Endodermal cell (in vitro differentiated cells): ENCODE data around the gene TTC39C. TPM values are rescaled to one million over a fixed set of nuclear protein-coding genes. Genes with fewer than 3 reads are reported as not detected.

Source experiments
- DNase-seq: peaks from one replicate; pipeline ENCODE4 v3.0.0-alpha.2; 2017
- H3K27ac ChIP-seq: 2 replicates; pipeline ENCODE4 v1.5.1; 2013; ENCODE audit warnings: mild to moderate bottlenecking, low read depth, low read length, moderate library complexity
- H3K27me3 ChIP-seq: 2 replicates; pipeline ENCODE4 v1.6.1; 2013; ENCODE audit warnings: mild to moderate bottlenecking, low read length, moderate library complexity; ENCODE audit not compliant: insufficient read depth, control insufficient read depth, poor library complexity, severe bottlenecking
- H3K36me3 ChIP-seq: 2 replicates; pipeline ENCODE4 v1.7.0; 2013; ENCODE audit warnings: mild to moderate bottlenecking, low read length, moderate library complexity; ENCODE audit not compliant: control insufficient read depth, insufficient read depth
- H3K4me1 ChIP-seq: one replicate; pipeline ENCODE4 v1.7.0; 2013; ENCODE audit warnings: low read length; ENCODE audit not compliant: control insufficient read depth, insufficient read depth
- H3K4me3 ChIP-seq: 2 replicates; pipeline ENCODE4 v1.5.1; 2013; ENCODE audit warnings: mild to moderate bottlenecking, low read length, moderate library complexity
- H3K9ac ChIP-seq: 2 replicates; pipeline ENCODE4 v1.6.1; 2013; ENCODE audit warnings: mild to moderate bottlenecking, low read length, moderate library complexity; ENCODE audit not compliant: poor library complexity, severe bottlenecking; ENCODE audit errors: extremely low read depth
- H3K9me3 ChIP-seq: 2 replicates; pipeline ENCODE4 v1.6.1; 2013; ENCODE audit warnings: mild to moderate bottlenecking, low read length, moderate library complexity; ENCODE audit not compliant: control insufficient read depth
- H3K27ac Mint-ChIP-seq: 2 replicates; pipeline ENCODE4 v1.8.0; 2020; ENCODE audit warnings: mixed read lengths
- H3K27me3 Mint-ChIP-seq: 2 replicates; pipeline ENCODE4 v1.8.0; 2021; ENCODE audit warnings: mild to moderate bottlenecking, mixed read lengths; ENCODE audit not compliant: insufficient read depth
- H3K36me3 Mint-ChIP-seq: 2 replicates; pipeline ENCODE4 v1.8.0; 2020; ENCODE audit warnings: low read depth, mixed read lengths
- H3K4me1 Mint-ChIP-seq: 2 replicates; pipeline ENCODE4 v1.8.0; 2020; ENCODE audit warnings: mixed read lengths
- H3K4me3 Mint-ChIP-seq: 2 replicates; pipeline ENCODE4 v1.8.0; 2020; ENCODE audit warnings: mild to moderate bottlenecking, moderate library complexity, mixed read lengths
- H3K9me3 Mint-ChIP-seq: 2 replicates; pipeline ENCODE4 v1.8.0; 2020; ENCODE audit warnings: mild to moderate bottlenecking, mixed read lengths
- WGBS, 2 experiments: methylation state at CpG; one replicate each; pipeline versions ENCODE4 v1.1.5 to v1.1.7; 2013; ENCODE audit warnings: missing lambda C conversion rate in 2 of 2, mixed read lengths in 1 of 2; ENCODE audit not compliant: insufficient coverage in 1 of 2, insufficient read length in 1 of 2; 5-methylcytosine and 5-hydroxymethylcytosine counted together
- total RNA-seq, 2 donors: library from RNA; stranded (reverse); fragmentation: NEBNext Ultra II Directional in 1 of 2; extraction: Animal tissue kit (Norgen Biotek cat#: 25700) in 1 of 2; gene quantifications; 2 replicates in 1 of 2; 3 replicates in 1 of 2; pipeline ENCODE4 v1.2.1, GENCODE V29; 2021
- TF ChIP-seq, protein P1 (sequence below): fragments of 200-600 bp; sonication (generic); conservative IDR thresholded peaks from 2 replicates; pipeline ENCODE4 v1.5.0; 2021; ENCODE audit warnings: antibody characterized with exemption, mild to moderate bottlenecking

Gene TTC39C
- total RNA-seq, 2 donors from 2014 or later: 14.0 to 19.7 TPM

DNA sequence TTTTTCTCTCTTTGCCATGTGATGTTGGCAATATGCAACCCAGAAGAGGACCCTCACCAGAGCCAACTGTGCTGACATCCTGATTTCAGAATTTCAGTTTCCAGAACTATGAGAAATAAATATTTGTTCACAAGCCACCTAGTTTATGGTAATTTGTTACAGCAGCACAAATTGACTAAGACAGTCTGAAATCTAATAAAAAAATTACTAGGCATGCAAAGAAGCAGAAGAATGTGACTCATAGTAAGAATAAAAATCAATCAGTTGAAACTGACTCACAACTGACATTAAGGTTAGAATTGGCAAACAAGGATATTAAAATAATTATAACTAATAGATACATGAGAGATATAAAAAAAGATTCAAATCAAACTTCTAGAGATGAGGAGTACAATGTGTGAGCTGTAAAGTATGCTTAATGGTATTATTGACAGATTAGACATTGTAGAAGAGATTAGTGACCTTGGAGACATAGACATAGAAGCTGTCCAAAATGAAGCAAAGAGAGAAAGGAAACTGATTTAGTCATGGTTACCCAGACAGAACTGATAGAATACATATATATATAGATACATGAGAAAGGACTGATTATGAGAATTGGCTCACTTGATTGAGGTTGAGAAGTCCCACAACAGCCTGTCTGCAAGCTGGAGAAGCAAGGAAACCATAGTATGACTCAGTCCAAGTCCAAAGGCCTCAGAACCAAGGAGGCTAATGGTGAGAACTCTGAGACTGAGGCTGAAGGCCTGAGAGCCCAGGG, 27.8 kb upstream of the TTC39C start:
- Histone ChIP-seq H3K9me3 (no peaks in the 10 kb centered on the region), H3K36me3 (no peaks in the 10 kb centered on the region), H3K27me3 (no peaks in the 10 kb centered on the region), H3K9ac (no peak overlapping the region), H3K4me3 (no peak overlapping the region), H3K27ac (no peak overlapping the region), H3K4me1 (peaks cover 6% of the 10 kb centered on the region)
- DNase-seq: no peak
- H3K9me3 Mint-ChIP-seq: no peaks in the 10 kb centered on the region
- H3K36me3 Mint-ChIP-seq: no peaks in the 10 kb centered on the region
- TF ChIP-seq, protein P1, sequence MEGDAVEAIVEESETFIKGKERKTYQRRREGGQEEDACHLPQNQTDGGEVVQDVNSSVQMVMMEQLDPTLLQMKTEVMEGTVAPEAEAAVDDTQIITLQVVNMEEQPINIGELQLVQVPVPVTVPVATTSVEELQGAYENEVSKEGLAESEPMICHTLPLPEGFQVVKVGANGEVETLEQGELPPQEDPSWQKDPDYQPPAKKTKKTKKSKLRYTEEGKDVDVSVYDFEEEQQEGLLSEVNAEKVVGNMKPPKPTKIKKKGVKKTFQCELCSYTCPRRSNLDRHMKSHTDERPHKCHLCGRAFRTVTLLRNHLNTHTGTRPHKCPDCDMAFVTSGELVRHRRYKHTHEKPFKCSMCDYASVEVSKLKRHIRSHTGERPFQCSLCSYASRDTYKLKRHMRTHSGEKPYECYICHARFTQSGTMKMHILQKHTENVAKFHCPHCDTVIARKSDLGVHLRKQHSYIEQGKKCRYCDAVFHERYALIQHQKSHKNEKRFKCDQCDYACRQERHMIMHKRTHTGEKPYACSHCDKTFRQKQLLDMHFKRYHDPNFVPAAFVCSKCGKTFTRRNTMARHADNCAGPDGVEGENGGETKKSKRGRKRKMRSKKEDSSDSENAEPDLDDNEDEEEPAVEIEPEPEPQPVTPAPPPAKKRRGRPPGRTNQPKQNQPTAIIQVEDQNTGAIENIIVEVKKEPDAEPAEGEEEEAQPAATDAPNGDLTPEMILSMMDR: no peak
- peaks cover 13% of the 10 kb centered on the region for H3K4me1 Mint-ChIP-seq
- H3K27me3 Mint-ChIP-seq: no peaks in the 10 kb centered on the region
- no peak overlapping the region for H3K4me3 Mint-ChIP-seq
- H3K27ac Mint-ChIP-seq: no peak overlapping the region

DNA sequence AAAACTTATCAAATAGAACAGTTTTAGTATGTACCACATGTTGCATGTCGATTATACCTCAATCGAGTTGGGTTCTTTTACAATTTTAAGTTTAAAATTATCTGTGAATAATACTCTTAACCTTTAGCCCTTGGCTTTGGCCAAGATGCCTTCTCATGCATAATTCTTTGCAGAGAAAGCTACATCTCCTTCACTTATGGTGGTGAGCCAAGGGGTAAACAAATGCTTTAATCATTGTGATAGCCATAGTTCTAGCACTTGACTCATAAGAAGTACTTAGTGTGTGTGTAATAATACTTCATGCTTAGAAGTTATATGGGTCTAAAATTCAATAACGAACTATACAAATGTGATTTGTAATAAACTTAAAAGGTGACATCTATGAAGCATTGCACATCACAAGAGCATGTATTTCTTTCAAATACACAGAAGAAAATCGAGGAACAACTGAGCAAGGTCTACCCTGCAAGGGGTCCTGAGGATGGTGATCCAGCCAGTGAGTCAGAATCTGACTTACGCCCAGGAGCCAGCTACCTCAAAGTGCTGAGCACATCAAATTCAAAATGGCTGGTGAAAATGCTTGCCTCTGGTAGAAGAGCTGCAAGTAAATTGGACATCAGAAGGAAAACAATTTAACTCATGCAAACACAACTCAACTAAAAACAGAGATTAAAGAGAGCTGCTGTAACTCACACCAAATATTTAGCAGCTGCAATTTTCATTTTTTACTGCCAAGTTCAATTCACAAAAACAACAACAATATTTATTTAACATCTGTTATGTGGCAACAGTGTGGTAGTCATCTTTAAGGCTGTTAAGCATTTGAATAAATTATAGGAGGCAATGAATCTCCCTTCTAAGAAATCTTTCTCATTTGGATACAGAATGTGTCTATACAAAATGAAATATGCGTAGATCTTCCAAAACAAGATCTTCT, 23.8 kb upstream of the TTC39C start:
- peaks cover 11% of the 10 kb centered on the region for H3K4me1 Mint-ChIP-seq
- Histone ChIP-seq H3K4me1 (no peaks in the 10 kb centered on the region), H3K9me3 (no peaks in the 10 kb centered on the region), H3K4me3 (no peak overlapping the region), H3K9ac (no peak overlapping the region), H3K36me3 (no peaks in the 10 kb centered on the region), H3K27me3 (no peaks in the 10 kb centered on the region), H3K27ac (no peak overlapping the region)
- H3K27me3 Mint-ChIP-seq: no peaks in the 10 kb centered on the region
- TF ChIP-seq, protein P1: no peak
- no peaks in the 10 kb centered on the region for H3K9me3 Mint-ChIP-seq
- no peak overlapping the region for H3K27ac Mint-ChIP-seq
- 94 to 100% methylated on average over 1 to 4 of the region's 6 CpGs for WGBS, 2 experiments
- DNase-seq: no peak
- no peaks in the 10 kb centered on the region for H3K36me3 Mint-ChIP-seq
- no peak overlapping the region for H3K4me3 Mint-ChIP-seq

- Histone ChIP-seq H3K36me3 (no peaks in the 10 kb centered on the region), H3K9me3 (no peaks in the 10 kb centered on the region), H3K9ac (no peak overlapping the region), H3K4me3 (no peak overlapping the region), H3K4me1 (no peaks in the 10 kb centered on the region), H3K27ac (no peak overlapping the region), H3K27me3 (no peaks in the 10 kb centered on the region)
- no peaks in the 10 kb centered on the region for H3K9me3 Mint-ChIP-seq
- peaks cover 9% of the 10 kb centered on the region for H3K4me1 Mint-ChIP-seq
- no peaks in the 10 kb centered on the region for H3K36me3 Mint-ChIP-seq
- H3K4me3 Mint-ChIP-seq: no peak overlapping the region
- H3K27ac Mint-ChIP-seq: no peak overlapping the region
- TF ChIP-seq, protein P1: no peak
- 90 to 96% methylated on average over 3 to 7 of the region's 7 CpGs for WGBS, 2 experiments
- no peaks in the 10 kb centered on the region for H3K27me3 Mint-ChIP-seq
- no peak for DNase-seq
Measured at GRCh38 chr18:23992089-23992940, 22.2 kb upstream of the TTC39C start.
